Neutrophil (primary cell): ENCODE measurements around the gene BTBD9.

Experiments used
- H3K27ac ChIP-seq: fragments of 200-600 bp; sonication (generic); 2 replicates; pipeline ENCODE4 v1.5.1; 2016; ENCODE audit warnings: mild to moderate bottlenecking, moderate library complexity
- H3K27me3 ChIP-seq: fragments of 200-600 bp; sonication (generic); 2 replicates; pipeline ENCODE4 v1.6.0; 2016; ENCODE audit warnings: mild to moderate bottlenecking
- H3K36me3 ChIP-seq: fragments of 200-600 bp; sonication (generic); 2 replicates; pipeline ENCODE4 v1.5.1; 2017
- H3K4me1 ChIP-seq, 2 experiments: fragments of 200-600 bp in 1 of 2; sonication (generic) in 1 of 2; 1 replicate in 1 of 2; 2 replicates in 1 of 2; pipeline versions ENCODE4 v1.5.1 to v1.6.1; 2013 to 2016; ENCODE audit warnings: low read depth in 1 of 2, low read length in 1 of 2, mild to moderate bottlenecking in 1 of 2, moderate library complexity in 1 of 2; ENCODE audit not compliant: control insufficient read depth in 1 of 2, insufficient read depth in 1 of 2
- H3K4me3 ChIP-seq, 2 experiments: fragments of 200-600 bp in 1 of 2; sonication (generic) in 1 of 2; 1 replicate in 1 of 2; 2 replicates in 1 of 2; pipeline ENCODE4 v1.5.1; 2013 to 2016; ENCODE audit warnings: low read depth in 1 of 2, low read length in 1 of 2, mild to moderate bottlenecking in 1 of 2, moderate library complexity in 1 of 2
- H3K9me3 ChIP-seq: fragments of 200-600 bp; sonication (generic); 2 replicates; pipeline ENCODE4 v1.5.1; 2016
- CTCF ChIP-seq: fragments of 200-600 bp; sonication (generic); IDR thresholded peaks from 2 replicates; pipeline ENCODE4 v1.5.1; 2016; ENCODE audit warnings: antibody characterized with exemption

Gene BTBD9

GRCh38 chr6:38684904-38685303 lies 45.2 kb upstream of the BTBD9 start:
- Histone ChIP-seq H3K4me3 (no peak overlapping the region), H3K4me1 (no peaks in the 10 kb centered on the region), H3K9me3 (no peaks in the 10 kb centered on the region), H3K27ac (no peak overlapping the region), H3K36me3 (peaks cover 4% of the 10 kb centered on the region), H3K27me3 (no peaks in the 10 kb centered on the region)
- no peak for TF ChIP-seq CTCF

- TF ChIP-seq CTCF = no peak
- peaks cover 4% of the 10 kb centered on the region for H3K36me3 ChIP-seq
- no peaks in the 10 kb centered on the region for H3K4me1 ChIP-seq
- no peaks in the 10 kb centered on the region for H3K27me3 ChIP-seq
- H3K9me3 ChIP-seq = no peaks in the 10 kb centered on the region
- no peak overlapping the region for H3K27ac ChIP-seq
- H3K4me3 ChIP-seq = no peak overlapping the region
Measured at GRCh38 chr6:38684237-38684636, 44.5 kb upstream of the BTBD9 start.

DNA sequence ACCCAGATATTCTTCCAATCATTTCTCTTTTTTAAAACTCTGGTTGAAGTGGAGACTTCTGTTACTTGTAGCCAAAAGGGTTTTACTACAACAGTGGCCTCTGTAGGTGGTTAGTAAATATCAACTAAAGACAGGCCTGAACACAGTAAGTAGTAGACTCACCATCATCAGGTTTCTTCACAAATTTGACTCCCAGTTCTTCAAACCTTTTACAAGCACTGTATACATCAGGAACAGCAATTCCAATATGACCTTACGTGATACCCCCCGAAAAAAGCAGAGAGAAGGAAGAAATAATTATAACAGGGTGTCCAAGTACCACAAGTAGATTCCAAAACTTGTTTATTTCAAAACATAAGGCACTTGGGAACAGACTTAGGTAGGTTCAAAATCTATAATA lies 42.1 kb upstream of the BTBD9 start:
- no peak for TF ChIP-seq CTCF
- H3K27me3 ChIP-seq = no peaks in the 10 kb centered on the region
- H3K36me3 ChIP-seq = peaks cover 8% of the 10 kb centered on the region
- H3K4me3 ChIP-seq = no peak overlapping the region
- no peak overlapping the region for H3K27ac ChIP-seq
- H3K9me3 ChIP-seq = no peaks in the 10 kb centered on the region
- H3K4me1 ChIP-seq = no peaks in the 10 kb centered on the region

DNA sequence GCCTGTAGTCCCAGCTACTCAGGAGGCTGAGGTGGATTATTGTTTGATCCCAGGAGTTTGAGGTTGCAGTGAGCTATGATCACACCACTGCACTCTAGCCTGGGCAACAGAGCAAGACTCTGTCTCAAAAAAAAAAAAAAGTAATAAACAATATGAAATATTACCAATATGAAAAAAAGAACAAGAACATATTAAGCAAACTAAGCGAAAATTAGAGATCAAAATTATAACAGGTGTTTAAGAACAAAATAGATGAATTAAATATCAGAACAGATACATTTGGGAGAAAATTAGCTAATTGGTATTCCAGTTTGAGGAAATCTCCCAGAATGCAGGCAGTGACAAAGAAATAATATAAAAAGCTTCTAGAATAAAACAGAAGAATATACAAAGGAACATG lies 39.9 kb upstream of the BTBD9 start:
- H3K27ac ChIP-seq = no peak overlapping the region
- TF ChIP-seq CTCF = no peak
- no peak overlapping the region for H3K4me3 ChIP-seq
- no peaks in the 10 kb centered on the region for H3K4me1 ChIP-seq
- H3K9me3 ChIP-seq = no peaks in the 10 kb centered on the region
- no peaks in the 10 kb centered on the region for H3K27me3 ChIP-seq
- peaks cover 15% of the 10 kb centered on the region for H3K36me3 ChIP-seq

GRCh38 chr6:38678178-38678760 lies 38.5 kb upstream of the BTBD9 start:
- H3K27me3 ChIP-seq = no peaks in the 10 kb centered on the region
- TF ChIP-seq CTCF = no peak
- peaks cover 0 to 8% of the 10 kb centered on the region in 2 experiments for H3K4me1 ChIP-seq
- no peak overlapping the region for H3K4me3 ChIP-seq
- H3K27ac ChIP-seq = no peak overlapping the region
- peaks cover 11% of the 10 kb centered on the region for H3K36me3 ChIP-seq
- no peaks in the 10 kb centered on the region for H3K9me3 ChIP-seq
